ENCODE data around the gene APBA1.

The APBA1 gene

GRCh38 chr9:69472101-69472620, 200.0 kb downstream of the APBA1 start:
- no peak for DNase-seq (ENCODE audit: low spot score)

- DNase-seq (ENCODE audit: low spot score): no peak
These were observed 200.7 kb downstream of the APBA1 start for GRCh38 chr9:69471433-69471832.

- DNase-seq (ENCODE audit: low spot score): no peak
These were observed 201.8 kb downstream of the APBA1 start for GRCh38 chr9:69470186-69470977.

GRCh38 chr9:69469136-69469535, 203.0 kb downstream of the APBA1 start:
- no peak for DNase-seq (ENCODE audit: low spot score)

GRCh38 chr9:69468380-69468779, 203.8 kb downstream of the APBA1 start:
- no peak for DNase-seq (ENCODE audit: low spot score)

- DNase-seq (ENCODE audit: low spot score): no peak
These were observed 206.0 kb downstream of the APBA1 start for GRCh38 chr9:69466151-69466550.

- DNase-seq (ENCODE audit: low spot score): no peak
These were observed 206.7 kb downstream of the APBA1 start for GRCh38 chr9:69465473-69465872.

- DNase-seq (ENCODE audit: low spot score): no peak
These were observed 208.6 kb downstream of the APBA1 start for GRCh38 chr9:69463497-69464068.

GRCh38 chr9:69462394-69462793, 209.8 kb downstream of the APBA1 start:
- no peak for DNase-seq (ENCODE audit: low spot score)

- DNase-seq (ENCODE audit: low spot score): no peak
These were observed 210.9 kb downstream of the APBA1 start for GRCh38 chr9:69461103-69461887.

- DNase-seq (ENCODE audit: low spot score): no peak
These were observed 212.2 kb downstream of the APBA1 start for GRCh38 chr9:69460012-69460411.

- no peak for DNase-seq (ENCODE audit: low spot score)
These were observed 214.0 kb downstream of the APBA1 start for GRCh38 chr9:69458176-69458575.

GRCh38 chr9:69456201-69456600, 216.0 kb downstream of the APBA1 start:
- no peak for DNase-seq (ENCODE audit: low spot score)

GRCh38 chr9:69455311-69455710, 216.9 kb downstream of the APBA1 start:
- DNase-seq (ENCODE audit: low spot score): no peak

- no peak for DNase-seq (ENCODE audit: low spot score)
These were observed 217.8 kb downstream of the APBA1 start for GRCh38 chr9:69454321-69454720.

- no peak for DNase-seq (ENCODE audit: low spot score)
These were observed 218.4 kb downstream of the APBA1 start for GRCh38 chr9:69453746-69454145.

GRCh38 chr9:69452110-69452782, 219.9 kb downstream of the APBA1 start:
- no peak for DNase-seq (ENCODE audit: low spot score)

- DNase-seq (ENCODE audit: low spot score): no peak
These were observed 225.7 kb downstream of the APBA1 start for GRCh38 chr9:69446496-69446895.

GRCh38 chr9:69445251-69445650, 226.9 kb downstream of the APBA1 start:
- DNase-seq (ENCODE audit: low spot score): no peak

GRCh38 chr9:69444791-69445190, 227.4 kb downstream of the APBA1 start:
- no peak for DNase-seq (ENCODE audit: low spot score)

- DNase-seq (ENCODE audit: low spot score): no peak
These were observed 228.2 kb downstream of the APBA1 start for GRCh38 chr9:69444021-69444420.

- DNase-seq (ENCODE audit: low spot score): no peak
These were observed 229.0 kb downstream of the APBA1 start for GRCh38 chr9:69443178-69443577.
